Upper lobe of left lung (tissue), 4 donors: ENCODE results near the gene MICAL3.

Source experiments
- CTCF ChIP-seq, 6 experiments: fragments of 450-650 bp in 4 of 6; fragments of 200-600 bp in 2 of 6; sonication (generic) in 2 of 6; IDR thresholded peaks; one replicate each; pipeline ENCODE4 v1.5.1; 2016 to 2019; ENCODE audit warnings: antibody characterized with exemption in 6 of 6
- POLR2A ChIP-seq, 4 donors: fragments of 450-650 bp; IDR thresholded peaks; one replicate each; pipeline ENCODE4 v1.5.1; 2016 to 2017; ENCODE audit warnings: antibody characterized with exemption in 4 of 4, mild to moderate bottlenecking in 2 of 4
- POLR2AphosphoS5 ChIP-seq, 2 donors: sonication (generic); formaldehyde crosslinking; IDR thresholded peaks; one replicate each; pipeline ENCODE4 v1.5.1; 2017; ENCODE audit warnings: antibody characterized with exemption in 2 of 2

- no peak for TF ChIP-seq POLR2AphosphoS5 (IDR thresholded peaks at IDR 0.05)
- no peak for TF ChIP-seq CTCF (IDR thresholded peaks at IDR 0.05)
- TF ChIP-seq POLR2A (IDR thresholded peaks at IDR 0.05): no peak
These were observed 9.0 kb upstream of the MICAL3 start for GRCh38 chr22:18033204-18033998.
